SK-N-SH treated with all-trans-retinoic acid at 6 μM for 48 hours (cell line): ENCODE data around the gene TRIM40.
"Not testable (repeated sequence)": the region's sequence is repeated elsewhere in the genome, so short reads cannot be mapped to it uniquely, and the experiment has no call there.

Source experiments
- ATAC-seq: fragments of 200-7000 bp; cut with Tn5 transposase; 3 replicates; pipeline ENCODE4 v1.9.1; 2020; ENCODE audit warnings: mild to moderate bottlenecking, moderate library complexity
- ARNTL ChIP-seq: fragments of 450-650 bp; formaldehyde crosslinking; IDR thresholded peaks from 2 replicates; pipeline ENCODE4 v1.5.0; 2020; ENCODE audit warnings: low read depth, mild to moderate bottlenecking, moderate library complexity, borderline replicate concordance
- CREB5 ChIP-seq: fragments of 250-450 bp; sonication (Bioruptor Pico); IDR thresholded peaks from 2 replicates; pipeline ENCODE4 v1.5.1; 2020; ENCODE audit warnings: low read depth, mild to moderate bottlenecking, moderate library complexity
- CSRNP3 ChIP-seq: fragments of 250-450 bp; sonication (Bioruptor Pico); IDR thresholded peaks from 2 replicates; pipeline ENCODE4 v1.5.1; 2021; ENCODE audit warnings: mild to moderate bottlenecking, moderate library complexity
- ESRRG ChIP-seq: fragments of 250-450 bp; sonication (Bioruptor Pico); IDR thresholded peaks from 2 replicates; pipeline ENCODE4 v1.6.1; 2021; ENCODE audit warnings: mild to moderate bottlenecking
- GLIS3 ChIP-seq: fragments of 250-450 bp; sonication (Bioruptor Pico); IDR thresholded peaks from 2 replicates; pipeline ENCODE4 v1.5.0; 2020; ENCODE audit warnings: mild to moderate bottlenecking, moderate library complexity
- ISL1 ChIP-seq: fragments of 250-450 bp; sonication (Bioruptor Pico); IDR thresholded peaks from 2 replicates; pipeline ENCODE4 v2.1.2; 2022; ENCODE audit warnings: mild to moderate bottlenecking, moderate library complexity
- OSR1 ChIP-seq: fragments of 250-450 bp; sonication (Bioruptor Pico); IDR thresholded peaks from 2 replicates; pipeline ENCODE4 v1.8.0; 2022; ENCODE audit warnings: moderate library complexity, mild to moderate bottlenecking, inconsistent platforms
- PATZ1 ChIP-seq: fragments of 250-450 bp; sonication (Bioruptor Pico); IDR thresholded peaks from 2 replicates; pipeline ENCODE4 v1.8.0; 2020; ENCODE audit warnings: mild to moderate bottlenecking, moderate library complexity, borderline replicate concordance
- POU6F1 ChIP-seq: fragments of 250-450 bp; sonication (Bioruptor Pico); IDR thresholded peaks from 2 replicates; pipeline ENCODE4 v1.8.0; 2021; ENCODE audit warnings: low read depth, mild to moderate bottlenecking, moderate library complexity, borderline replicate concordance
- RARB ChIP-seq: fragments of 250-450 bp; sonication (Bioruptor Pico); IDR thresholded peaks from 2 replicates; pipeline ENCODE4 v1.8.0; 2021; ENCODE audit warnings: mild to moderate bottlenecking, moderate library complexity
- SNAI2 ChIP-seq: fragments of 250-450 bp; sonication (Bioruptor Pico); IDR thresholded peaks from 2 replicates; pipeline ENCODE4 v1.5.0; 2020; ENCODE audit warnings: mild to moderate bottlenecking, moderate library complexity
- TCF4 ChIP-seq: fragments of 250-450 bp; sonication (Bioruptor Pico); IDR thresholded peaks from 2 replicates; pipeline ENCODE4 v1.8.0; 2021; ENCODE audit warnings: mild to moderate bottlenecking, moderate library complexity, borderline replicate concordance
- TSHZ2 ChIP-seq: fragments of 250-450 bp; sonication (Bioruptor Pico); IDR thresholded peaks from 2 replicates; pipeline ENCODE4 v1.5.0; 2020; ENCODE audit warnings: mild to moderate bottlenecking, moderate library complexity
- ZC3H10 ChIP-seq: fragments of 250-450 bp; sonication (Bioruptor Pico); IDR thresholded peaks from 2 replicates; pipeline ENCODE4 v1.5.1; 2021; ENCODE audit warnings: mild to moderate bottlenecking, moderate library complexity
- ZFP3 ChIP-seq: fragments of 250-450 bp; sonication (Bioruptor Pico); IDR thresholded peaks from 2 replicates; pipeline ENCODE4 v1.5.0; 2020; ENCODE audit warnings: mild to moderate bottlenecking, moderate library complexity
- ZNF70 ChIP-seq: fragments of 450-650 bp; formaldehyde crosslinking; IDR thresholded peaks from 2 replicates; pipeline ENCODE4 v1.5.0; 2020; ENCODE audit warnings: mild to moderate bottlenecking, moderate library complexity
- ZNF8 ChIP-seq: fragments of 450-650 bp; formaldehyde crosslinking; IDR thresholded peaks from 2 replicates; pipeline ENCODE4 v1.5.0; 2020; ENCODE audit warnings: mild to moderate bottlenecking, moderate library complexity

TRIM40 gene

GRCh38 chr6:30163918-30164654 is 28.1 kb downstream of the TRIM40 start (continued):
- TF ChIP-seq POU6F1 (no peak), ESRRG (CRISPR knock-in tag) (no peak), SNAI2 (no peak), ZFP3 (no peak), TCF4 (CRISPR knock-in tag) (no peak)

GRCh38 chr6:30164714-30165113 is 28.8 kb downstream of the TRIM40 start:
- ATAC-seq, result no peak
- TF ChIP-seq ZNF70 (CRISPR knock-in tag) (no peak), CREB5 (CRISPR knock-in tag) (no peak), TSHZ2 (CRISPR knock-in tag) (no peak)
- TF ChIP-seq, all 23 proteins: peak for 0

- not testable (repeated sequence) for ATAC-seq
Observed at GRCh38 chr6:30165238-30165637, 29.3 kb downstream of the TRIM40 start.

GRCh38 chr6:30167101-30167500 is 31.2 kb downstream of the TRIM40 start:
- TF ChIP-seq ARNTL (CRISPR knock-in tag) (no peak), ZNF70 (CRISPR knock-in tag) (no peak), ZNF8 (CRISPR knock-in tag) (no peak), SNAI2 (no peak), CREB5 (CRISPR knock-in tag) (no peak)
- no peak for ATAC-seq

- no peak for ATAC-seq
- TF ChIP-seq OSR1 (CRISPR knock-in tag) (no peak), ESRRG (CRISPR knock-in tag) (no peak), CSRNP3 (no peak), RARB (CRISPR knock-in tag) (no peak), PATZ1 (no peak), ZNF8 (CRISPR knock-in tag) (no peak), ARNTL (CRISPR knock-in tag) (no peak), ISL1 (CRISPR knock-in tag) (no peak), ZNF70 (CRISPR knock-in tag) (no peak), ZC3H10 (CRISPR knock-in tag) (no peak), SNAI2 (no peak), GLIS3 (CRISPR knock-in tag) (no peak)
Observed at GRCh38 chr6:30168741-30169140, 32.8 kb downstream of the TRIM40 start.
